HepG2 (cell line): ENCODE results near the gene ZNF444. TPM values are rescaled to one million over a fixed set of nuclear protein-coding genes. Genes with fewer than 3 reads are reported as not detected.

Source experiments
- BRD4 ChIP-seq: sonication (generic); formaldehyde crosslinking; IDR thresholded peaks from 2 replicates; pipeline ENCODE4 v1.4.0; 2020; ENCODE audit warnings: missing genetic modification reagents
- KDM2A ChIP-seq: sonication (generic); formaldehyde crosslinking; IDR thresholded peaks from 2 replicates; pipeline ENCODE4 v1.4.0; 2020; ENCODE audit warnings: low read depth, missing genetic modification reagents, borderline replicate concordance
- MEF2D ChIP-seq: sonication (generic); formaldehyde crosslinking; IDR thresholded peaks from 2 replicates; pipeline ENCODE4 v1.5.1; 2020; ENCODE audit warnings: mild to moderate bottlenecking, missing genetic modification reagents
- MTA1 ChIP-seq: sonication (generic); formaldehyde crosslinking; IDR thresholded peaks from 2 replicates; pipeline ENCODE4 v1.4.0; 2020; ENCODE audit warnings: missing genetic modification reagents, mild to moderate bottlenecking, borderline replicate concordance
- NFKBIZ ChIP-seq: IDR thresholded peaks from 2 replicates; pipeline ENCODE4 v1.6.1; 2018; ENCODE audit warnings: missing genetic modification reagents, missing compliant biosample characterization
- REPIN1 ChIP-seq: sonication (generic); formaldehyde crosslinking; IDR thresholded peaks from 2 replicates; pipeline ENCODE4 v1.8.0; 2022; ENCODE audit warnings: missing genetic modification reagents, low read depth, mild to moderate bottlenecking, borderline replicate concordance
- SKI ChIP-seq: fragments of 450-650 bp; IDR thresholded peaks from one replicate; pipeline ENCODE4 v1.6.1; 2018; ENCODE audit warnings: mild to moderate bottlenecking; ENCODE audit not compliant: partially characterized antibody
- SOX5 ChIP-seq: IDR thresholded peaks from 2 replicates; pipeline ENCODE4 v1.6.1; 2016; ENCODE audit warnings: borderline replicate concordance
- TGIF2 ChIP-seq: IDR thresholded peaks from 2 replicates; pipeline ENCODE4 v1.6.1; 2016; ENCODE audit warnings: control low read depth, missing compliant biosample characterization
- THAP11 ChIP-seq: IDR thresholded peaks from 2 replicates; pipeline ENCODE4 v1.6.1; 2016; ENCODE audit warnings: missing biosample characterization, missing genetic modification reagents
- ZBTB7B ChIP-seq: sonication (generic); formaldehyde crosslinking; IDR thresholded peaks from 2 replicates; pipeline ENCODE4 v1.4.0; 2020; ENCODE audit warnings: missing genetic modification reagents
- ZNF564 ChIP-seq: sonication (generic); formaldehyde crosslinking; IDR thresholded peaks from 2 replicates; pipeline ENCODE4 v1.8.1; 2023; ENCODE audit warnings: mild to moderate bottlenecking, missing genetic modification reagents
- ZNF616 ChIP-seq: sonication (generic); formaldehyde crosslinking; IDR thresholded peaks from 2 replicates; pipeline ENCODE4 v1.5.0; 2020; ENCODE audit warnings: low read depth, mild to moderate bottlenecking, missing genetic modification reagents
- polyA plus RNA-seq, 8 experiments: library from polyadenylated mRNA; depleted of rRNA in 3 of 8; stranded (reverse) in 7 of 8; unstranded in 1 of 8; fragments of >200 nt; fragmentation: Illumina TruSeq in 4 of 8; extraction: Trizol in 4 of 8; gene quantifications; 2 replicates each; pipeline versions ENCODE4 v1.2.1 to v1.2.3, GENCODE V29; 2011 to 2016; ENCODE audit warnings: low read depth in 4 of 8, missing spikeins in 1 of 8, mixed read lengths in 1 of 8; ENCODE audit not compliant: insufficient read depth in 1 of 8
- total RNA-seq, 5 experiments: library from RNA; depleted of rRNA; stranded (reverse); fragments of >200 nt; fragmentation: Illumina TruSeq; extraction: Trizol; gene quantifications; 2 replicates each; pipeline ENCODE4 v1.2.3, GENCODE V29; 2016; ENCODE audit warnings: low read depth in 1 of 5
- TF ChIP-seq, protein P1 (sequence below): sonication (generic); formaldehyde crosslinking; IDR thresholded peaks from 2 replicates; pipeline ENCODE4 v1.5.1; 2020; ENCODE audit warnings: mild to moderate bottlenecking, missing genetic modification reagents, borderline replicate concordance
- TF ChIP-seq, protein P2 (sequence below): IDR thresholded peaks from 2 replicates; pipeline ENCODE4 v1.4.0; 2020; ENCODE audit warnings: mild to moderate bottlenecking, missing genetic modification reagents
- TF ChIP-seq, protein P3 (sequence below): sonication (generic); formaldehyde crosslinking; IDR thresholded peaks from 2 replicates; pipeline ENCODE4 v1.4.0; 2020; ENCODE audit warnings: missing genetic modification reagents, mild to moderate bottlenecking, borderline replicate concordance

ZNF444 gene
- total and polyA plus RNA-seq, 2 of the 13 experiments (the other 11 are each of a cell fraction or from before 2014, with no cell fraction given), result 27.4 to 30.3 TPM

DNA sequence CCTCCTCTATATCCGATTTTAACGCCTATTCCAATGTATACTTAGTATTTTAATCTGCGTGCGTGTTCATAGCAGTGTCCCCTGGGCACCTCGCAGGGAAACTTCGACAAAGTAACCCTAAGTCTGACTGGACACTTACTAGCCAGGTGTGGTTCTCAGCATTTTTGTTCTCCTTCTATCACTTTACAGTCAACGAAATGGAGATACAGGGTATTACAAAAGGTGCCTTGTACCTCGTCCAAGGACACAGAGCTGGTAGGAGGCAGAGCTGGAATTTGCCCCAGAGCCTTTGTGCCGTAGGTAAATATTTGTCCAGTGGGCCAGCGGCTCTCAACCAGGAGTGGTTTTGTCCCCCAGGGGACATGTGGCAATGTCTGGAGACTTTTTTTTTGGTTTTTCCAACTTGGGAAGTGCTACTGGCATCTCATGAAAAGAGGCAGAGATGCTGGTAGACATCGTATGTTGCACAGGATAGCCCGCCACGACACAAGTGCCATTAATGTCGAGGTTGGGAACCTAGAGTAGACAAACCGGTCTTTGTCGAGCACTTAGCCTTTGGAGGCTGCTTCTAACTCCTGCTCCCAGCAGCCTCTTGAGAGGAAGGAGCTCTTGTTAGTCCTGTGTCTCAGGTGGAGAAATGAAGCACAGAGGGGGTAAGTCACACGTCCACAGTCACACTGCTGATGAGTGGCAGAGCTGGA is 1.1 kb downstream of the ZNF444 start (continued):
- TF ChIP-seq, protein P1, sequence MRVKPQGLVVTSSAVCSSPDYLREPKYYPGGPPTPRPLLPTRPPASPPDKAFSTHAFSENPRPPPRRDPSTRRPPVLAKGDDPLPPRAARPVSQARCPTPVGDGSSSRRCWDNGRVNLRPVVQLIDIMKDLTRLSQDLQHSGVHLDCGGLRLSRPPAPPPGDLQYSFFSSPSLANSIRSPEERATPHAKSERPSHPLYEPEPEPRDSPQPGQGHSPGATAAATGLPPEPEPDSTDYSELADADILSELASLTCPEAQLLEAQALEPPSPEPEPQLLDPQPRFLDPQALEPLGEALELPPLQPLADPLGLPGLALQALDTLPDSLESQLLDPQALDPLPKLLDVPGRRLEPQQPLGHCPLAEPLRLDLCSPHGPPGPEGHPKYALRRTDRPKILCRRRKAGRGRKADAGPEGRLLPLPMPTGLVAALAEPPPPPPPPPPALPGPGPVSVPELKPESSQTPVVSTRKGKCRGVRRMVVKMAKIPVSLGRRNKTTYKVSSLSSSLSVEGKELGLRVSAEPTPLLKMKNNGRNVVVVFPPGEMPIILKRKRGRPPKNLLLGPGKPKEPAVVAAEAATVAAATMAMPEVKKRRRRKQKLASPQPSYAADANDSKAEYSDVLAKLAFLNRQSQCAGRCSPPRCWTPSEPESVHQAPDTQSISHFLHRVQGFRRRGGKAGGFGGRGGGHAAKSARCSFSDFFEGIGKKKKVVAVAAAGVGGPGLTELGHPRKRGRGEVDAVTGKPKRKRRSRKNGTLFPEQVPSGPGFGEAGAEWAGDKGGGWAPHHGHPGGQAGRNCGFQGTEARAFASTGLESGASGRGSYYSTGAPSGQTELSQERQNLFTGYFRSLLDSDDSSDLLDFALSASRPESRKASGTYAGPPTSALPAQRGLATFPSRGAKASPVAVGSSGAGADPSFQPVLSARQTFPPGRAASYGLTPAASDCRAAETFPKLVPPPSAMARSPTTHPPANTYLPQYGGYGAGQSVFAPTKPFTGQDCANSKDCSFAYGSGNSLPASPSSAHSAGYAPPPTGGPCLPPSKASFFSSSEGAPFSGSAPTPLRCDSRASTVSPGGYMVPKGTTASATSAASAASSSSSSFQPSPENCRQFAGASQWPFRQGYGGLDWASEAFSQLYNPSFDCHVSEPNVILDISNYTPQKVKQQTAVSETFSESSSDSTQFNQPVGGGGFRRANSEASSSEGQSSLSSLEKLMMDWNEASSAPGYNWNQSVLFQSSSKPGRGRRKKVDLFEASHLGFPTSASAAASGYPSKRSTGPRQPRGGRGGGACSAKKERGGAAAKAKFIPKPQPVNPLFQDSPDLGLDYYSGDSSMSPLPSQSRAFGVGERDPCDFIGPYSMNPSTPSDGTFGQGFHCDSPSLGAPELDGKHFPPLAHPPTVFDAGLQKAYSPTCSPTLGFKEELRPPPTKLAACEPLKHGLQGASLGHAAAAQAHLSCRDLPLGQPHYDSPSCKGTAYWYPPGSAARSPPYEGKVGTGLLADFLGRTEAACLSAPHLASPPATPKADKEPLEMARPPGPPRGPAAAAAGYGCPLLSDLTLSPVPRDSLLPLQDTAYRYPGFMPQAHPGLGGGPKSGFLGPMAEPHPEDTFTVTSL (CRISPR knock-in tag), result no peak; the same call in 1 of the 2 replicates
- TF ChIP-seq, protein P2, sequence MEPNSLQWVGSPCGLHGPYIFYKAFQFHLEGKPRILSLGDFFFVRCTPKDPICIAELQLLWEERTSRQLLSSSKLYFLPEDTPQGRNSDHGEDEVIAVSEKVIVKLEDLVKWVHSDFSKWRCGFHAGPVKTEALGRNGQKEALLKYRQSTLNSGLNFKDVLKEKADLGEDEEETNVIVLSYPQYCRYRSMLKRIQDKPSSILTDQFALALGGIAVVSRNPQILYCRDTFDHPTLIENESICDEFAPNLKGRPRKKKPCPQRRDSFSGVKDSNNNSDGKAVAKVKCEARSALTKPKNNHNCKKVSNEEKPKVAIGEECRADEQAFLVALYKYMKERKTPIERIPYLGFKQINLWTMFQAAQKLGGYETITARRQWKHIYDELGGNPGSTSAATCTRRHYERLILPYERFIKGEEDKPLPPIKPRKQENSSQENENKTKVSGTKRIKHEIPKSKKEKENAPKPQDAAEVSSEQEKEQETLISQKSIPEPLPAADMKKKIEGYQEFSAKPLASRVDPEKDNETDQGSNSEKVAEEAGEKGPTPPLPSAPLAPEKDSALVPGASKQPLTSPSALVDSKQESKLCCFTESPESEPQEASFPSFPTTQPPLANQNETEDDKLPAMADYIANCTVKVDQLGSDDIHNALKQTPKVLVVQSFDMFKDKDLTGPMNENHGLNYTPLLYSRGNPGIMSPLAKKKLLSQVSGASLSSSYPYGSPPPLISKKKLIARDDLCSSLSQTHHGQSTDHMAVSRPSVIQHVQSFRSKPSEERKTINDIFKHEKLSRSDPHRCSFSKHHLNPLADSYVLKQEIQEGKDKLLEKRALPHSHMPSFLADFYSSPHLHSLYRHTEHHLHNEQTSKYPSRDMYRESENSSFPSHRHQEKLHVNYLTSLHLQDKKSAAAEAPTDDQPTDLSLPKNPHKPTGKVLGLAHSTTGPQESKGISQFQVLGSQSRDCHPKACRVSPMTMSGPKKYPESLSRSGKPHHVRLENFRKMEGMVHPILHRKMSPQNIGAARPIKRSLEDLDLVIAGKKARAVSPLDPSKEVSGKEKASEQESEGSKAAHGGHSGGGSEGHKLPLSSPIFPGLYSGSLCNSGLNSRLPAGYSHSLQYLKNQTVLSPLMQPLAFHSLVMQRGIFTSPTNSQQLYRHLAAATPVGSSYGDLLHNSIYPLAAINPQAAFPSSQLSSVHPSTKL, result peak; percentile 91
- TF ChIP-seq KDM2A (CRISPR knock-in tag) (peak; percentile 29; the same call in 1 of the 2 replicates), NFKBIZ (peak; percentile 71; the same call in 1 of the 2 replicates), THAP11 (CRISPR knock-in tag) (peak; percentile 88), ZNF564 (peak; percentile 67; the same call in 1 of the 2 replicates), SKI (peak; percentile 67), MTA1 (0 out of 2 replicates have a peak, but pooled peaks have one; percentile 33), BRD4 (CRISPR knock-in tag) (peak; percentile 8), MEF2D (CRISPR knock-in tag) (peak; percentile 65), ZNF616 (no peak), TGIF2 (CRISPR knock-in tag) (0 out of 2 replicates have a peak, but pooled peaks have one; percentile 17), ZBTB7B (CRISPR knock-in tag) (peak; percentile 80), REPIN1 (CRISPR knock-in tag) (peak; percentile 70; the same call in 1 of the 2 replicates), SOX5 (CRISPR knock-in tag) (peak; percentile 85)
- TF ChIP-seq, protein P3, sequence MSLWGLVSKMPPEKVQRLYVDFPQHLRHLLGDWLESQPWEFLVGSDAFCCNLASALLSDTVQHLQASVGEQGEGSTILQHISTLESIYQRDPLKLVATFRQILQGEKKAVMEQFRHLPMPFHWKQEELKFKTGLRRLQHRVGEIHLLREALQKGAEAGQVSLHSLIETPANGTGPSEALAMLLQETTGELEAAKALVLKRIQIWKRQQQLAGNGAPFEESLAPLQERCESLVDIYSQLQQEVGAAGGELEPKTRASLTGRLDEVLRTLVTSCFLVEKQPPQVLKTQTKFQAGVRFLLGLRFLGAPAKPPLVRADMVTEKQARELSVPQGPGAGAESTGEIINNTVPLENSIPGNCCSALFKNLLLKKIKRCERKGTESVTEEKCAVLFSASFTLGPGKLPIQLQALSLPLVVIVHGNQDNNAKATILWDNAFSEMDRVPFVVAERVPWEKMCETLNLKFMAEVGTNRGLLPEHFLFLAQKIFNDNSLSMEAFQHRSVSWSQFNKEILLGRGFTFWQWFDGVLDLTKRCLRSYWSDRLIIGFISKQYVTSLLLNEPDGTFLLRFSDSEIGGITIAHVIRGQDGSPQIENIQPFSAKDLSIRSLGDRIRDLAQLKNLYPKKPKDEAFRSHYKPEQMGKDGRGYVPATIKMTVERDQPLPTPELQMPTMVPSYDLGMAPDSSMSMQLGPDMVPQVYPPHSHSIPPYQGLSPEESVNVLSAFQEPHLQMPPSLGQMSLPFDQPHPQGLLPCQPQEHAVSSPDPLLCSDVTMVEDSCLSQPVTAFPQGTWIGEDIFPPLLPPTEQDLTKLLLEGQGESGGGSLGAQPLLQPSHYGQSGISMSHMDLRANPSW, result peak; percentile 92; the same call in 1 of the 2 replicates
